ENCODE measurements around the gene RGS10. TPM values are rescaled to one million over a fixed set of nuclear protein-coding genes. Genes with fewer than 3 reads are reported as not detected.

Gene RGS10
- total RNA-seq, 2 experiments from 2014 or later = 151 to 172 TPM

- Mint-ChIP-seq H3K4me1 (peaks cover 57% of the 10 kb centered on the region), H3K4me3 (no peak overlapping the region), H3K9me3 (no peaks in the 10 kb centered on the region), H3K27me3 (no peaks in the 10 kb centered on the region), H3K36me3 (ENCODE audit: low read depth) (peaks cover 60% of the 10 kb centered on the region), H3K27ac (peak overlapping the region; percentile 78)
- ChIA-PET CTCF (interaction anchor here (0.7 kb wide), 1 partner anchor 15 kb away, joined by 4 read pairs; no protein-coding TSS in a partner anchor), POLR2A (no interaction called here)
- no peak for DNase-seq
These were observed 30.5 kb downstream of the RGS10 start for GRCh38 chr10:119511828-119512515.

GRCh38 chr10:119509909-119510451 is 32.5 kb downstream of the RGS10 start:
- CTCF ChIA-PET = interaction anchor here (0.6 kb wide), 2 partner anchors 208 to 308 kb away, joined by 3 read pairs; no protein-coding TSS in a partner anchor
- POLR2A ChIA-PET = interaction anchor here (0.6 kb wide), 1 partner anchor 23 kb away, joined by 4 read pairs; no protein-coding TSS in a partner anchor
- Mint-ChIP-seq H3K4me3 (no peak overlapping the region), H3K36me3 (ENCODE audit: low read depth) (peaks cover 69% of the 10 kb centered on the region), H3K9me3 (no peaks in the 10 kb centered on the region), H3K4me1 (peaks cover 57% of the 10 kb centered on the region), H3K27me3 (no peaks in the 10 kb centered on the region), H3K27ac (peak overlapping the region; percentile 4)
- no peak for DNase-seq

- Mint-ChIP-seq H3K27ac (no peak overlapping the region), H3K27me3 (no peaks in the 10 kb centered on the region), H3K4me3 (no peak overlapping the region), H3K36me3 (ENCODE audit: low read depth) (peaks cover 82% of the 10 kb centered on the region), H3K4me1 (peaks cover 75% of the 10 kb centered on the region), H3K9me3 (no peaks in the 10 kb centered on the region)
- DNase-seq = no peak
- CTCF ChIA-PET = interaction anchor here (1.3 kb wide), 1 partner anchor 36 kb away, joined by 3 read pairs; the partner anchor contains the start of gene RGS10
- POLR2A ChIA-PET = no interaction called here
These were observed 35.4 kb downstream of the RGS10 start for GRCh38 chr10:119507115-119507514.

- CTCF ChIA-PET = interaction anchor here (1.3 kb wide), 2 partner anchors 9 to 37 kb away, joined by 3 to 4 read pairs; partner anchors contain the start of gene RGS10
- Mint-ChIP-seq H3K36me3 (ENCODE audit: low read depth) (peaks cover 81% of the 10 kb centered on the region), H3K27ac (peak overlapping the region; percentile 48), H3K4me3 (peak overlapping the region; percentile 7), H3K27me3 (no peaks in the 10 kb centered on the region), H3K4me1 (peaks cover 76% of the 10 kb centered on the region), H3K9me3 (no peaks in the 10 kb centered on the region)
- POLR2A ChIA-PET = interaction anchor here (0.6 kb wide), 1 partner anchor 17 kb away, joined by 5 read pairs; no protein-coding TSS in a partner anchor
- no peak for DNase-seq
These were observed 36.8 kb downstream of the RGS10 start for GRCh38 chr10:119505588-119506315.

- ChIA-PET CTCF (interaction anchor here (1.3 kb wide), 1 partner anchor 9 kb away, joined by 4 read pairs; no protein-coding TSS in a partner anchor), POLR2A (no interaction called here)
- no peak for DNase-seq
- H3K4me3 Mint-ChIP-seq = peak overlapping the region; percentile 7
- peaks cover 82% of the 10 kb centered on the region for H3K36me3 Mint-ChIP-seq (ENCODE audit: low read depth)
- H3K27ac Mint-ChIP-seq = peak overlapping the region; percentile 86
- no peaks in the 10 kb centered on the region for H3K27me3 Mint-ChIP-seq
- H3K4me1 Mint-ChIP-seq = peaks cover 79% of the 10 kb centered on the region
- no peaks in the 10 kb centered on the region for H3K9me3 Mint-ChIP-seq
These were observed 37.4 kb downstream of the RGS10 start for GRCh38 chr10:119505131-119505551.

- Mint-ChIP-seq H3K9me3 (no peaks in the 10 kb centered on the region), H3K4me1 (peaks cover 83% of the 10 kb centered on the region), H3K4me3 (no peak overlapping the region), H3K27me3 (no peaks in the 10 kb centered on the region), H3K36me3 (ENCODE audit: low read depth) (peaks cover 82% of the 10 kb centered on the region), H3K27ac (peak overlapping the region; percentile 86)
- POLR2A ChIA-PET = no interaction called here
- DNase-seq = no peak
- CTCF ChIA-PET = no interaction called here
These were observed 37.9 kb downstream of the RGS10 start for GRCh38 chr10:119504651-119505050.

- H3K27ac Mint-ChIP-seq = peak overlapping the region; percentile 84
- peaks cover 92% of the 10 kb centered on the region for H3K4me1 Mint-ChIP-seq
- H3K36me3 Mint-ChIP-seq (ENCODE audit: low read depth) = peaks cover 84% of the 10 kb centered on the region
- H3K27me3 Mint-ChIP-seq = no peaks in the 10 kb centered on the region
- ChIA-PET CTCF (interaction anchor here (0.6 kb wide), 1 partner anchor 459 kb away, joined by 3 read pairs; no protein-coding TSS in a partner anchor), POLR2A (no interaction called here)
- no peak overlapping the region for H3K4me3 Mint-ChIP-seq
- no peaks in the 10 kb centered on the region for H3K9me3 Mint-ChIP-seq
- no peak for DNase-seq
These were observed 38.7 kb downstream of the RGS10 start for GRCh38 chr10:119503821-119504220.

GRCh38 chr10:119502618-119503155 is 39.8 kb downstream of the RGS10 start:
- Mint-ChIP-seq H3K27me3 (no peaks in the 10 kb centered on the region), H3K36me3 (ENCODE audit: low read depth) (peaks cover 82% of the 10 kb centered on the region), H3K4me3 (peak overlapping the region; percentile 60), H3K9me3 (no peaks in the 10 kb centered on the region), H3K4me1 (peaks cover 92% of the 10 kb centered on the region), H3K27ac (peak overlapping the region; percentile 96)
- ChIA-PET POLR2A (no interaction called here), CTCF (interaction anchor here (0.7 to 1.8 kb wide), 4 partner anchors 14 to 297 kb away, joined by 3 to 5 read pairs (median 4); no protein-coding TSS in a partner anchor)
- no peak for DNase-seq

GRCh38 chr10:119502209-119502608 is 40.3 kb downstream of the RGS10 start:
- peaks cover 92% of the 10 kb centered on the region for H3K4me1 Mint-ChIP-seq
- peak overlapping the region; percentile 60 for H3K4me3 Mint-ChIP-seq
- H3K36me3 Mint-ChIP-seq (ENCODE audit: low read depth) = peaks cover 82% of the 10 kb centered on the region
- no peaks in the 10 kb centered on the region for H3K27me3 Mint-ChIP-seq
- DNase-seq = peak; percentile 89
- no peaks in the 10 kb centered on the region for H3K9me3 Mint-ChIP-seq
- peak overlapping the region; percentile 96 for H3K27ac Mint-ChIP-seq
- ChIA-PET CTCF (interaction anchor here (1.2 to 1.8 kb wide), 3 partner anchors 15 to 297 kb away, joined by 3 to 5 read pairs (median 3); no protein-coding TSS in a partner anchor), POLR2A (no interaction called here)

GRCh38 chr10:119501690-119502089 is 40.8 kb downstream of the RGS10 start:
- DNase-seq = no peak
- CTCF ChIA-PET = interaction anchor here (1.2 to 2.2 kb wide), 4 partner anchors 11 to 296 kb away, joined by 3 to 12 read pairs (median 4); no protein-coding TSS in a partner anchor
- POLR2A ChIA-PET = no interaction called here
- Mint-ChIP-seq H3K4me3 (peak overlapping the region; percentile 60), H3K27me3 (no peaks in the 10 kb centered on the region), H3K4me1 (peaks cover 92% of the 10 kb centered on the region), H3K36me3 (ENCODE audit: low read depth) (peaks cover 80% of the 10 kb centered on the region), H3K9me3 (no peaks in the 10 kb centered on the region), H3K27ac (peak overlapping the region; percentile 96)

- H3K27ac Mint-ChIP-seq = peak overlapping the region; percentile 96
- POLR2A ChIA-PET = interaction anchor here (0.7 kb wide), 1 partner anchor 321 kb away, joined by 3 read pairs; no protein-coding TSS in a partner anchor
- CTCF ChIA-PET = interaction anchor here (1.4 to 2.3 kb wide), 3 partner anchors 10 to 42 kb away, joined by 5 to 12 read pairs (median 7); partner anchors contain the start of gene RGS10
- H3K27me3 Mint-ChIP-seq = no peaks in the 10 kb centered on the region
- H3K4me1 Mint-ChIP-seq = peaks cover 92% of the 10 kb centered on the region
- DNase-seq = no peak
- H3K36me3 Mint-ChIP-seq (ENCODE audit: low read depth) = peaks cover 74% of the 10 kb centered on the region
- H3K4me3 Mint-ChIP-seq = no peak overlapping the region
- H3K9me3 Mint-ChIP-seq = no peaks in the 10 kb centered on the region
These were observed 41.7 kb downstream of the RGS10 start for GRCh38 chr10:119500821-119501220.

GRCh38 chr10:119500123-119500795 is 42.3 kb downstream of the RGS10 start:
- Mint-ChIP-seq H3K27me3 (no peaks in the 10 kb centered on the region), H3K36me3 (ENCODE audit: low read depth) (peaks cover 72% of the 10 kb centered on the region), H3K4me1 (peaks cover 91% of the 10 kb centered on the region), H3K4me3 (no peak overlapping the region), H3K9me3 (no peaks in the 10 kb centered on the region), H3K27ac (peak overlapping the region; percentile 96)
- CTCF ChIA-PET = interaction anchor here (0.7 to 2.3 kb wide), 7 partner anchors 10 to 361 kb away, joined by 3 to 12 read pairs (median 4); partner anchors contain the start of genes GRK5 and RGS10
- DNase-seq = no peak
- POLR2A ChIA-PET = interaction anchor here (0.5 to 0.7 kb wide), 3 partner anchors 12 to 320 kb away, joined by 3 read pairs; partner anchors contain the start of gene RGS10

Measured in activated CD4-positive, alpha-beta T cell treated with anti-CD3 and anti-CD28 coated beads, Interleukin-2, amount 10 ng/mL, durations not matched to agents 7 days and 5 days (primary cell).